Stimulated activated CD8-positive, alpha-beta memory T cell treated with anti-CD3 and anti-CD28 coated beads, Interleukin-7, amount 100 ng/mL, for 48 hours (primary cell): ENCODE data around the gene KANK2.

Source experiments
- DNase-seq, 2 donors: peaks; one replicate each; pipeline ENCODE4 v3.0.0-alpha.2; 2020; ENCODE audit warnings: low read depth in 1 of 2; ENCODE audit errors: extremely low read depth in 1 of 2

The KANK2 gene

GRCh38 chr19:11197291-11198174 lies at the start of gene KANK2:
TSS of gene KANK2 (minus strand) at chr19:11197545. CDS start at chr19:11194511, 3,034 bp downstream.
- DNase-seq: peak; percentile 44 to 55

DNA sequence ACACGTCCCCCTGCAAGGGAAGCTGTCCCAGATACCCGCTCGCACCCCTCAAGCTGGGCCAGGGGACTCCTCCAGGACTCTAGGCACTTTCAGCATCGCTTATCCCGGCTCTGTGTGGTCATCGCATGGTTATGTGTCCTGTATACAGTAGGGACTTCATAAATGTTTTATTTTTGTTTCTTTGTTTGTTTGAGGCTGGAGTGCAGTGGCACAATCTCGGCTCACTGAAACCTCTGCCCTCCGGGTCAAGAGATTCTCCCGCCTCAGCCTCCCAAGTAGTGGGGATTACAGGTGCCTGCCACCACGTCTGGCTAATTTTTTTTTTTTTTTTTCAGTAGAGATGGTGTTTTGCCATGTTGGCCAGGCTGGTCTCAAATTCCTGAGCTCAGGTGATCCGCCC lies 49.6 kb upstream of the KANK2 start:
- no peak for DNase-seq

GRCh38 chr19:11244846-11245589 lies 47.7 kb upstream of the KANK2 start:
- DNase-seq: no peak

DNA sequence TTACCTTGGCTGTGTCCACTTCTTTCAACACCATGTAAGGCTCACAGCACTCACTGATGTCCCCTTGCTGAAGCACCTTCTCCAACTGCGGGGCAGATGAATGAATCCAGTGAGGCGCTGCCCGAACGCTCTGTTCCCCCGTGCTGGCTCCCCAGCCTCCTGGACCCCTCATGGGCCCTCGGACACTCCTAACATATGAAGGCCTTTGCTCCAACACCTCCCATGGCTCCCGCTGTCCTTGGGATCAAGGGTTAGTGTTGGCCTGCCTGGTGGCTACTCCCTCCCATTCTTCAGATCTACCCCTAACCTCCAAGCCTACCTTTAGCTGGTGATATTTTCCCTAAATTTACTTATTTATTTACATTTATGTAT lies 46.4 kb upstream of the KANK2 start:
- DNase-seq: no peak

- peak; percentile 69 to 82 for DNase-seq
Observed at GRCh38 chr19:11242864-11243797, 45.8 kb upstream of the KANK2 start.

DNA sequence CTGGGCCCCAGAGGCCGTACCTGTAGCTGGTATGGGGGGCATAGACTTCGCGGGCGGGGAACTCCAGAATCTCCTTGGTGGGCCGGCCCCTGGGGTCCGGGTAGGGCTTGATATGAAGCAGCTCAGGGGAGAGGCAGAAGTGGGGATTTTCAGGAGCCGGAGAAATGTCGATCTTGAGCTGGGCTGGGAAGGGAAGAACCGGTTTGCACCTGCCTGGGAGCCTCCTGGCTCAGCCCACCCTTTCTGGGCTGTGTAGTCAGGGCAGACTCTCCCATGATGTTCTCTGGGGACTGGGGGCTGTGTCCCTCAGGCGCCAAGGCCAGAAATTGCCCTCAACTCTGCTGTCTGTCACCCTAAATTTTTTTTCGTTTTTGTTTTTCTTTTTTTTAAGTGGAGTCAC lies 44.7 kb upstream of the KANK2 start:
- no peak for DNase-seq

DNA sequence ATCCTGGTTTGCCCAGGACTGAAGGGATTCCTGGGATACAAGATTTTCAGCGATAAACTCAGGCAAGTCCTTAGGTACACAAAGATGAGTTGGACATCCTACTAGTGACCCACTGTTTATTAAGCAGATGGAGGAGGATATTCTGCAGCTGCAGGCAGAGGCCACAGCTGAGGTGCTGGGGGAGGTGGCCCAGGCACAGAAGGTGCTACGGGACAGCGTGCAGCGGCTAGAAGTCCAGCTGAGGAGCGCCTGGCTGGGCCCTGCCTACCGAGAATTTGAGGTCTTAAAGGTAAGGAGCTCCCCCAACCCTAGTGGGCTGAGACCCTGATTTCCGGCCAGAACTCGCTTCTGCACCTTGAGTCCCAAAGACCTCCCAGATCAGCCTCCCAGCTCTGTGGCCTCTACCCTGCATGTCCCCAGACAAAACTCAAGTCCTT lies 42.7 kb upstream of the KANK2 start:
- DNase-seq: no peak

GRCh38 chr19:11239377-11240000 lies 42.1 kb upstream of the KANK2 start, which contains the start of gene ANGPTL8:
TSS of gene ANGPTL8 (plus strand) at chr19:11239619. CDS start at chr19:11239638, 19 bp downstream.
- DNase-seq: no peak

DNA sequence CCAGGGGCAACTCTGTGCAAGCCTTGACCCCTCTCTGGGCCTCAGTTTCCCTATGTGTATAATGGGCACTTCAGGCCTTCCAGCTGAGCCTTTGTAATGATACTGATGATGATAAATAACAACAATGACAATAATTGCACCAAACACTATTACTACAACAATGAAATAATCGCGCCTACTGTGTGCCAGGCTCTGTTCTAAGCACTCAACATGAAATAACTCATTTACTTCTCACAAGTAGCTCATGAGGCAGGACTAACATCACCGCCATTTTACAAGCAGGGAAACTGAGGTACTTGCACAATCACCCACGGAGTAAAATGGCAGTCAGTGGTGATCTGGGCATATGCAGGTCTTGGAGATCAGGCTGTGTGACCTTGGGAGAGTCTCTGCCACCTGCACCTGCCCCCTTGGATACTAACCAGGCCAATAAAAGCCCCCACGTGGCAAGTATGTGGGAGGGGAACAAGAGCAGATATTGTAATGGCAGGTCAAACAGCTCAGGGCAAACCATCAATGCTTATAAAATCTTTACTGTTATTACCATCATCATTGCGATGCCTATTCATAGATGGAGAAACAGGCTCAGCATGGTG lies 41.5 kb upstream of the KANK2 start:
- DNase-seq: no peak

GRCh38 chr19:11238041-11238440 lies 40.7 kb upstream of the KANK2 start:
- no peak for DNase-seq

GRCh38 chr19:11237321-11237720 lies 40.0 kb upstream of the KANK2 start:
- no peak for DNase-seq

- no peak for DNase-seq
Observed at GRCh38 chr19:11236324-11237301, 39.3 kb upstream of the KANK2 start.

GRCh38 chr19:11234486-11235075 lies 37.2 kb upstream of the KANK2 start:
- no peak for DNase-seq

DNA sequence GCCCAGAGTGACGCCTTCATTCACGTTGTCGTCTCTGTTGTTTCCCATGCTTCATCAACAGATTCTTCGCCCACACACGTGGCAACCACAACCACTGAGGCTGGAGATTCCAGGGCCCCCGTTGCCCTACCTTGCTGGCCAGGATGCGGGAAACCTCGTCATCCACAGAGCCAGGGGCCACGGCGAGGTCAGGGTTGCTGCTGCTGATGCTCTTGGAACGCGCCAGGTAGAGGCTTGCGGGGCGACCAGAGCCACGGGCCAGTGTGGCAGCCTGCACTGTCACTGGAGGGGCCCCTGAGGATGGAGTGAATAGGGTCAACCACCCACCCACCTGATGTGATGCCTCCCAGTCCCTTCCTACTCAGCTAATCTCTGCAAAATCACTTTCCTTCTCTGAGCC lies 35.7 kb upstream of the KANK2 start:
- no peak for DNase-seq

- DNase-seq: no peak
Observed at GRCh38 chr19:11232555-11232954, 35.2 kb upstream of the KANK2 start.

GRCh38 chr19:11230621-11231386 lies 33.5 kb upstream of the KANK2 start:
- DNase-seq: no peak

GRCh38 chr19:11227195-11227886 lies 30.0 kb upstream of the KANK2 start:
- no peak for DNase-seq
